ENCODE data around the gene PFN3.
"Not testable (repeated sequence)": the region's sequence is repeated elsewhere in the genome, so short reads cannot be mapped to it uniquely, and the experiment has no call there.

The PFN3 gene

GRCh38 chr5:177390363-177391300 lies 9.8 kb downstream of the PFN3 start:
- DNase-seq: peak; percentile 58

GRCh38 chr5:177389241-177390169 lies 11.0 kb downstream of the PFN3 start:
- no peak for DNase-seq

GRCh38 chr5:177388521-177389052 lies 11.9 kb downstream of the PFN3 start:
- no peak for DNase-seq

GRCh38 chr5:177387405-177387804 lies 13.1 kb downstream of the PFN3 start:
- DNase-seq: no peak

GRCh38 chr5:177386542-177386941 lies 13.9 kb downstream of the PFN3 start:
- no peak for DNase-seq

GRCh38 chr5:177385720-177386119 lies 14.7 kb downstream of the PFN3 start:
- no peak for DNase-seq

GRCh38 chr5:177384134-177384533 lies 16.3 kb downstream of the PFN3 start, which contains the start of gene SLC34A1:
SLC34A1 (plus strand) TSS chr5:177384434; CDS start chr5:177385742, 1,308 bp downstream.
- no peak for DNase-seq

- DNase-seq: no peak
Measured at GRCh38 chr5:177383181-177383580, 17.3 kb downstream of the PFN3 start.

GRCh38 chr5:177382423-177383029 lies 17.9 kb downstream of the PFN3 start:
- no peak for DNase-seq

GRCh38 chr5:177380805-177381126 lies 19.7 kb downstream of the PFN3 start:
- DNase-seq: no peak

GRCh38 chr5:177378884-177379883 lies 21.3 kb downstream of the PFN3 start:
- DNase-seq: peak; percentile 7

- no peak for DNase-seq
Measured at GRCh38 chr5:177377851-177378776, 22.3 kb downstream of the PFN3 start.

GRCh38 chr5:177376107-177376506 lies 24.4 kb downstream of the PFN3 start:
- DNase-seq: no peak

- DNase-seq: not testable (repeated sequence)
Measured at GRCh38 chr5:177375516-177375915, 24.9 kb downstream of the PFN3 start.

- no peak for DNase-seq
Measured at GRCh38 chr5:177374211-177374610, 26.2 kb downstream of the PFN3 start.

- DNase-seq: no peak
Measured at GRCh38 chr5:177373806-177374205, 26.7 kb downstream of the PFN3 start.

- no peak for DNase-seq
Measured at GRCh38 chr5:177372910-177373309, 27.6 kb downstream of the PFN3 start.

GRCh38 chr5:177372034-177372896 lies 28.2 kb downstream of the PFN3 start:
- DNase-seq: no peak

All from DMS153 (cell line).